HG03565 (cell line): ENCODE measurements around the gene REG3G.
"Not testable (repeated sequence)": the region's sequence is repeated elsewhere in the genome, so short reads cannot be mapped to it uniquely, and the experiment has no call there.

Experiments used
- ATAC-seq: cut with Tn5 transposase; IDR thresholded peaks from one replicate; pipeline ENCODE4 v1.9.1; 2021; ENCODE audit warnings: mild to moderate bottlenecking, moderate library complexity; ENCODE audit not compliant: unreplicated experiment

The REG3G gene

GRCh38 chr2:79013629-79014028, 11.9 kb upstream of the REG3G start:
- ATAC-seq = no peak

GRCh38 chr2:79016342-79016741, 9.2 kb upstream of the REG3G start:
- ATAC-seq = no peak

DNA sequence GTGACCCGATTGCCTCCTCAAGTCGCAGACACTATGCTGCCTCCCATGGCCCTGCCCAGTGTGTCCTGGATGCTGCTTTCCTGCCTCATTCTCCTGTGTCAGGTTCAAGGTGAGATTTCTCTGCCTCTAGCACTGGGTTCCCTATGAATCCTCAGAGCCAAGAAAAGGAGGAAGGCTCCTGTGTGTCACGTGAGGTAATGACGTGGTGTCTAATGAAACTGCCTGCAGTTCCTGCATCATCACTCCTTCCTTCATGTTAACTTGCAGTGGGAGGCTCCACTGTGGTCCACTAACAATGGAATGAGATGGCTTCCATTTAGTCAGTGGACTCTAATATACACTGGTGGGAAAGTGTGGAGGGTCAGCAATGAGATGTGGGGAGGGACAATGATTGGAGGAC, 559 bp downstream of the REG3G start:
- ATAC-seq = no peak

DNA sequence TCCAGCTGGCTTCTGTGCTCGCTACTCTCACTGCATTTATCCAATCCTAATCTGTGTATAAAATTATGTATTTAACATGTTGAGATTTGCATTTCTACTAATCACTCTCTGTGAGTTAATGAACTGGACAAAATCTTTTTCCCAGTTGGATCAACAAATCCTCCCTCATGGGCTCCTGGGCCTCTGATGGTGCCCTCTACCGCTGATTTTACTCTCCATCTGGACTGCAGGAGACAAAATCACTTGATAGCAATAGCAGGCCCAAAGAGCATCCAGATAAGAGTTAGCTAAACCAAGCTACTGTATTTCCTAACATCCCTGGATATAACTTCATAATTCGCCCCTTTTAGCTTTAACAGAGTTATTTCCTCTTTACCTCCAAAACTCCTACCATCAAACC, 14.4 kb downstream of the REG3G start:
- no peak for ATAC-seq

GRCh38 chr2:79041032-79041448, 15.5 kb downstream of the REG3G start:
- ATAC-seq = no peak

DNA sequence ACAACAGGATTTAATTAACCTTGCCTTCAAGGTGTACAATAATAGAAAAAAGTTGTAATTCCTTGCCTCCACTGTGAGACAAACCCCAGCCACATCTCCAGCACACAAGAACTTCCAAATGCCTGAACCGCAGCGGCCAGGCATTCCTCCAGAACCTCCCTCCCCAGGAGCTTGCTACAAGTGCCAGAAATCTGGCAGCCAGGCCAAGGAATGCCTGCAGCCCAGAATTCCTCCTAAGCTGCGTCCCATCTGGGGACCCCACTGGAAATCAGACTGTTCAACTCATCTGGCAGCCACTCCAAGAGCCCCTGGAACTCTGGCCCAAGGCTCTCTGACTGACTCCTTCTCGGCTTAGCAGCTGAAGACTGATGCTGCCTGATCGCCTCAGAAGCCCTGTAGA, 28.0 kb downstream of the REG3G start:
- ATAC-seq = not testable (repeated sequence)

GRCh38 chr2:79054769-79055168, 29.3 kb downstream of the REG3G start:
- not testable (repeated sequence) for ATAC-seq

- ATAC-seq = no peak
Measured at GRCh38 chr2:79065201-79065600, 39.7 kb downstream of the REG3G start.

DNA sequence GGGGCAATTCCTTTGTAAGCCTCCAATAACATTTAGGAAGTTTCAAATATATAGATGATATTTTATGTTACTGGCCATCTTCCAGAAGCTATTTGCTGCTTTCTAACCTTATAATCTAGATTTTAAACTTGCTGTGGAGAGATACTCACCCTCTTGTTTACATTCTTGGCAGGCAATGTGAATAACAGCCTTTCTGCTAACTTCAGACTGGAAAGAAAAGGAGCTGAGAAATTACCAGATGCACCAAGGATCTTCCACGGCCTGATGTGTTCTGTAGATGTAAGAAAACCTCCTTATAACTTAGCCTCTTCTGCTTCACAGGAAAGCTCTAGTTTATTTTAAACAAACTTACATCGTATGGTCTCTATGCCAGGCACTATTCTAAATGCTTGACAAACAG, 45.6 kb downstream of the REG3G start:
- ATAC-seq = no peak
